CD4-positive, alpha-beta T cell treated with Interferon alpha-2 for 1 hour (primary cell): ENCODE data around the gene ANKS3.

Experiments used
- DNase-seq, 2 donors: peaks; one replicate each; pipeline ENCODE4 v3.0.0-alpha.2; 2020 to 2022

ANKS3 gene, protein sequence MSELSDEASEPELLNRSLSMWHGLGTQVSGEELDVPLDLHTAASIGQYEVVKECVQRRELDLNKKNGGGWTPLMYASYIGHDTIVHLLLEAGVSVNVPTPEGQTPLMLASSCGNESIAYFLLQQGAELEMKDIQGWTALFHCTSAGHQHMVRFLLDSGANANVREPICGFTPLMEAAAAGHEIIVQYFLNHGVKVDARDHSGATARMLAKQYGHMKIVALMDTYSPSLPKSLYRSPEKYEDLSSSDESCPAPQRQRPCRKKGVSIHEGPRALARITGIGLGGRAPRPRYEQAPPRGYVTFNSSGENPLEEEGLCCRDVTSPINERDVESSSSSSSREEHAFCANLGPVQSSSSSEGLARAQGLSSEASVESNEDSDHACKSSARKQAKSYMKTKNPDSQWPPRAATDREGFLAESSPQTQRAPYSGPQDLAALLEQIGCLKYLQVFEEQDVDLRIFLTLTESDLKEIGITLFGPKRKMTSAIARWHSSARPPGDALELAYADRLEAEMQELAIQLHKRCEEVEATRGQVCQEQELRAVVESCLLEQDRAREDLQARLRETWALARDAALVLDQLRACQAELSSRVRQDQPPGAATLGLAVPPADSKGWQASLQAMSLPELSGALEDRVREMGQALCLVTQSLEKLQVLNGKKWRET

GRCh38 chr16:4734063-4734729, at the start of gene ANKS3, which contains the start of gene DNAAF8:
TSS of gene ANKS3 (minus strand) at chr16:4734271. CDS start at chr16:4730149, 4,122 bp downstream.
TSS of gene DNAAF8 (plus strand) at chr16:4734537. CDS start at chr16:4736515, 1,978 bp downstream.
- peak; percentile 77 to 82 for DNase-seq

DNA sequence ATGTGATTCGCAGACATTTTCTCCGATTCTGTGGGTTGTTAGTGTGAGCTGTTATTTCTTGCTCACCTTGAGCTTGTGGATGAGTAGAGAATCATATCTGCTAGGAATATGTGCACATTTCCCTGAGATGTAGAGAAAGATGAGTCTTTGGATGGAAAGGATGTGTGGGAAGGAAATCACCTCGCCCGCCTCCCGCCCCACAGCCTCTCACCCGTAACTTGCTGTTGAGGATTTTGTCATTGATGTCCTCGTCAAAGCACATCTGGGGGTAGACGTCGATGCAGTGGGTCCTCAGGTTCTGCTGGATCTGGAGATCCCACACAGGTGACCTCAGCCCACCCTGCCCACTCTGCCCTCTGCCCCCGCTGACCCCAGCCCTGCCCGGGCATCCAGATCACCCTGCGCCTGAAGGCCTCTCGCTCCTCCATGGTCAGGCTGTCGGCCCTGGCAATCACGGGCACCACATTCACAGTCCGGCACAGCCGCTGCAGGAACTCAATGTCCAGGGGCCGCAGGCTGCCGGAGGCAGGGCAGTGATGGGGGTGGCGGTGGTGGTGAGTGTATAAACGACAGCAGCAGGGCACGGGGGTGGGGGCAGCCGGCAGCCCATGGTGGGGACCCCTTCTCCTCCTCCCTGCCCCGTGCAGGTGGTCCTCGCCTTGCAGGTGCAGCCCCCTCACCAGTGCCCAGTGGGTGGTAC, 49.3 kb upstream of the ANKS3 start:
- DNase-seq, result no peak

- no peak for DNase-seq
These were observed 46.2 kb upstream of the ANKS3 start for GRCh38 chr16:4780235-4780634.

GRCh38 chr16:4778050-4778392, 44.0 kb upstream of the ANKS3 start:
- DNase-seq, result no peak

DNA sequence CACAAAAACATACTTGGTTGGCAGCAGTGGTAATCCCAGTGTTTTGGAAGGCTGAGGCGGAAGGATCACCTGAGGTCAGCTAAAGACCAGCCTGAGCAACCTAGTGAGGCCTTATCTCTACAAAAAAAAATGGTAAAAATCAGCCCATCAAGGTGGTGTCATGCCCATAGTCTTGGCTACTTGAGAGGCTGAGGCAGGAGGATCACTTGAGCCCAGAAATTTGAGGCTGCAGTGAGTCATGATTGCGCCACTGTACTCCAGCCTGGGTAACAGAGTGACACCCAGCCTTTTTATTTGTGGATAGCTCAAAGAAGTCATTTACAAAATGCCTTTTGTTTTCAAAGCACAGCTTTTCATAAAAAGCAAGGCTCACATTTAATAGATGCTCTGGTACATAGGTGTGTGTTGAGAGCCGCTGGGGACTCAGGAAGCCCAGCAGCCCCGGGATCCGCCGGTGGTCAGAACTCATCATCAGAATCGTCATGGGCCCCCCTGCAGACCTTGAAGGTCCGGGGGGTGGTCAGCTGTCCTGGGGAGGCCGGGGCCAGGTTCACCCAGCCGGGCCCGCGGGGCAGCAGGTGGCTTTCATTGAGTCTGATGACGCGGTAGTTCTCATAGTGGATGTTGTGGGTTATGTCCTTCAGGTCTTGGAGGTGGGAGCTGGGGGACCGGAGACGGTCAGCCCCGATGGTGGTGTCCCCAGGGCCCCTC, 43.4 kb upstream of the ANKS3 start:
- no peak for DNase-seq

DNA sequence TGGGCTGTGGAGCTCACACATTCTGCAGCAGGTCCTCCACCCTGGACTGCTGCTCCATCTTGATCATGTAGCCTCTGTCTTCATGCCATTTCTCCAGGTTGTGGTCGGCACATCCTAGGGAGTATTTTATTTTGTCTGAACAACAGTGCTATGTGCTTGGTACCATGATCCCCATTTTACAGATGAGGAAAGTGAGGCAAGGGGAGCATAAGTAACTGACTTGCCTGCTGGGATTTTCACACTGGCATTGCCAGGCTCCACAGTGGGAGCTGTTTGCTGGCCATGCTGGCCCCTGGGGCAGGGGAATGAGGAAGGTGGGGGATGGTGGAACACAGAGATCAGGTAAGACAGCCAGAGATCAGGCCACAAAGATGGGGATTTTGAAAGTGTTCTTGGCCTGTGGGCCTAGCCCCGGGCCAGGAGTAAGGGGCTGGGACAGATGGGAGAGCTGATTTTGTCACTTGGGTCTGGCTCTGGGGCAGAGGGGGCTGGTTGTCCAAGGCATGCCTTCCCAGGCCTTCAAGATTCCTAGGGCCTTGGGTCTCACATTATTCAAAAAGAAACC, 42.2 kb upstream of the ANKS3 start:
- no peak for DNase-seq

- DNase-seq, result no peak
These were observed 40.9 kb upstream of the ANKS3 start for GRCh38 chr16:4775005-4775404.

- DNase-seq, result no peak
These were observed 38.3 kb upstream of the ANKS3 start for GRCh38 chr16:4772351-4772750.

DNA sequence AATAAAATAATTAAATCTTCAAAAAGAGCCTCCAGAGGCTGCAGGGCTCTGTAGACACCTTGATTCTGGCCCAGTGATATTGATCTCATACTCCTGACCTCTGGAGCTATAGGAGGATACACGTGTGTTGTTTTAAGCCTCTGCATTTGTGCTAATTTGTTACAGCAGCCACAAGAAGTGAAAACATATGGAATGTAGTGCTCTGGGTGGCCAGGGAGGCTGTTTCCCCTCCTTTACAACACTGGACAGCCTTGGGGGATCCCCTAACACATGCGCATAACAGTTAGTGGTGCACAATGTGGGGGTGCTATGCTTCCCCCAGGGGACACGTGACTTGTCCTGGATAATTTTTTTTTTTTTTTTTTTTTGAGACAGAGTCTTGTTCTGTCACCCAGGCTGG, 37.6 kb upstream of the ANKS3 start:
- DNase-seq, result no peak

DNA sequence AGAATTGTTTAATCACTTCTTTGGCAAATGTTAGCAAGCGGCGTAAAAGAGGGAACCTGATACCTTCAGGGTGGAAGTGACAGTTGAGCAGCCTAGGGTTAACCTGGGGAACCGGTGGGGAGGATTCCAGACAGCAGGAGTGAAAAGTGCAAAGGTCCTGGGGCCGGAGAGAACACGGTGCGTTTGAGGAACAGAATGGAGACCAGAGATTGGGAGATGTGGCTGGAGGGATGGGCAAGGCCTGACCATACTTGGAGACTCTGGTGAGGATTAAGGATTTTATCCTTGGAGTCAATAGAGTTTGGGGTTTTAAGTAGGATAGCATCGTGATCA, 35.2 kb upstream of the ANKS3 start:
- no peak for DNase-seq

DNA sequence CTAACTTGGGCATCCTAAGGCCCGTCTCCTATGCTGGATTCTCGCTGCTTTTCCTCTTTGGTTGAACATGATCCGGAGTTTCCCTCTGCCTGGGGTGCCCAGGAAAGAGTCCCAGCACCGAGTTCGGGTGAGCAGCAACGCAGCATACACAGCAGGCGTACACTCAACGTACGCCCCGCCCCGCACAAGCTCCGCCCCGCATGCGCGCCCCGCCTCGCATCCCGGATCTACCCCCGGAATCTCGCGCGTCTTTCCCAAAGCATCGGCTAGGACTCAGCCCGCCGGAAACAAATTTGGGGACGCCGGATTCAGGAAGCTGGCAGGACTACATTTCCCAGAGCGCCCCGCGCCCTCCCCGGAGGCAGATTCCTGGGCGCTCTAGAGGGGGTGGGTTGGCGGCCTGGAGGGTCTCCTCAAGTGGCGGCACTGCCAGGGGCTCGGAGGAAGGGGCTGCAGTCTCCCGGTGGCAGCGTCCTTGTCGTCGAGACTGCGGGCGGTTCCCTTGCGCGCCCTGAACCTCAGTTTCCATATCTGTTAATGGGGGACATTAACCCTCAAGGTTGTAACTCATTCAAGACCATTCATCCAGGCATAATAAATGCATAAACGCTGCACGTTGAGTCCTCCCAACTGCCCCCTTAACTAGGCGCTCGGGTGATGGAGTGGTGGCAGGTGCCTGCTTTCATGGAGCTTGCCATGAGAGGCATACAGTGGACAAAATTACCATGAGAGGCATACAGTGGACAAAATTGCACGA, 34.7 kb upstream of the ANKS3 start:
- DNase-seq, result peak; percentile 86 to 90

DNA sequence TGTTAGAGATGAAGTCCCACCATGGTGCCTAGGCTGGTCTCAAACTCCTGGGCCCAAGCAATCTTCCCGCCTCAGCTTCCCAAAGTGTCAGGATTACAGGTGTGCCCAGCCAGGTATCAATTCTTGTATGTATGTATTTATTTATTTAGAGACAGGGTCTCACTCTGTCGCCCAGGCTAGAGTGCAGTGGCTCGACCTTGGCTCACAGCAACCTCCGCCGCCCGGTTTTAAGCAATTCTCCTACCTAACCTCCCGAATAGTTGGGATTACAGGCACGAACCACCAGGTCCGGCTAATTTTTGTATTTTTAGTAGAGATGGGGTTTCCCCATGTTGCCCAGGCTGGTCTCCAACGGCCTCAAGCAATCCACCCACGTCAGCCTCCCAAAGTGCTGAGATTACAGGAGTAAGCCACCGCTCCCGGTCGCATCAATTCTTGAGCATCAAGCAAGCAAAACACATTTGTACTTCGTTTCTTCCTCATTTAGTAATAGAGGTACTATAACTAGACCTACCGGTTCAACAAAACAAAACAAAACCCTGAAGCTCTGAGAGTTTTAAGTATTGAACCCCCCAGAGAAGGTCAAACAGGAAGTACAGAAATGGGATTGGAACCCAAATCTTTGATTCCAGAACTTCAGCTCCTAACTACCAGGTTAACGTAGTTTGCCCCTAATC, 33.9 kb upstream of the ANKS3 start:
- DNase-seq, result no peak

- DNase-seq, result peak; percentile 94 to 97
These were observed 33.0 kb upstream of the ANKS3 start, which contains the start of gene ZNF500 for GRCh38 chr16:4766875-4767628. TSS of gene ZNF500 (minus strand) at chr16:4767162. CDS start at chr16:4765978, 1,184 bp downstream.

DNA sequence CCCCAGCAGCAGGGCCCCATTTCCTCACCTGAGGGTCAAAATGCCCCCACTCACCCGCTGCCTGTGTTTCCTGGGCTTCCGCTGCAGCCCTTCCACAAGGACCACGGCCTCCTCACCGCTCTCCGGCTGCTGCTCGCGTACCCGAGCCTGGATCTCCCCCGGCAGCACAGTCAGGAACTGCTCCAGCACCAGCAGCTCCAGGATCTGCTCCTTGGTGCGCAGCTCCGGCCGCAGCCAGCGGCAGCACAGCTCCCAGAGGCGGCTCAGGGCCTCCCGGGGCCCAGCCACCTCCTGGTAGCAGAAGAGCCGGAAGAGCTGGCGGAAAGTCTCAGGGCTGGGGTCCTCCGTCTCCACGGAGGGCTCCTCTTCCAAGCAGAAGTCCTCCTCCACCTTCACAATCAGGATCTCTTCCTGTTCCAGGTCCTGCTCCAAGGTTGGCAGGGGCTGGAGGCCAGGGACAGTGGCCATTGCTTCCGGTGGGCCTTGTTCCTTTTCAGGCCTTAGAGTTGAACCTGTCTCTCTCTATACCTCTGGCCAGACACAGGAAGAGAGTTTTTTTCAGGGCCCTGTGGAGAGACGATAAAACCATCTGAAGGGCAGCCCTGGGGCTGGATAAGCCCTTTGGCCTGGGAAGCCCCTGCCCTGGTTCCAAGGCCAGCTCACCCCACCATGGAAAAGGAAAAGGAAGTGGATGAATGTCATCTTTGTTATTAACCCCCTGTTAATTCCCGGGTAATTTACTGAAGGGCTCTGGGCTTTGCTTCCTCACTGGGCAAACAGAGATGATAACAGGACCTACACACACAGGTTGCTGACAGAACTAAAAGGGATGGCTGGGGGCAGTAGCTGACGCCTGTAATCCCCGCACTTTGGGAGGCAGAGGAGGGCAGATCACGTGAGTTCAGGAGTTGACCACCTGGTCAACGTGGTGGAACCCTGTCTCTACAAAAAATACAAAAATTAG, 31.7 kb upstream of the ANKS3 start:
- no peak for DNase-seq

DNA sequence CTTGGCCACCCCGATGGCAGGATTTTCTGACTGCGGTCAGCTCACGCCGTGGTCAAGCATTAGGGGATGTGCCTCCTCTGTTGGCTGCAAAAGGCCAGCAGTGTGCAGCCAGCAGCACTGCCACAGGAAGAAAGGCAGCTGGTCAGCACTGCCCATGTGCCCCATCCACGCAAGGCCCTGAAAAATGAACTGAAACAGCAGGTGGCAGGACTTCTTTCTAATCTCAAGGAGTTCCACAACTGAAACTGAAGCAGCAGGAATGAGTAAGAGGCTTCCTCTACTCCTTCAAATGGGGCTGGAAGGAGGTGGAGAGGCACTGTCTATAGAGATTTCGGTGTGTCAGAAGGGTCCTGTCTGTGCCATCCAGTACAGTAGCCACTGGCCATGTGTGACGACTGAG, 29.7 kb upstream of the ANKS3 start:
- no peak for DNase-seq

- no peak for DNase-seq
These were observed 28.1 kb upstream of the ANKS3 start for GRCh38 chr16:4762205-4762604.

GRCh38 chr16:4760221-4760910, 26.3 kb upstream of the ANKS3 start:
- DNase-seq, result no peak

DNA sequence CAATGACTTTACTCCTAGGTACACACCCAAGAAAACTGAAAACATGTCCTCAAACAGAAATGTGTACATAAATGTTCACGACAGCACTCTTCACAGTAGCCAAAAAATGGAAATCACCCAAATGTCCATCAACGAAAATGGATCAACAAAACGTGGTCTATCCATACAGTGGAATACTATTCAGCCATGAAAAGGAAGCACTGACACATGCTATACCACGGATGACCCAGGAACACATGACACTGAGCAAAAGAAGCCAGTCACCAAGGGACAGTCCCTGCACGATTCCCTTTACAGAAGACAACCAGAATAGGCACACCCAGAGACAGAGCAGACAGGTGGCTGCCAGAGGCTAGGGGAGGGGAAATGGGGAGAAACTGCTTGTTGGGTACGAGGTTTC, 21.6 kb upstream of the ANKS3 start:
- DNase-seq, result no peak
